Activated naive CD4-positive, alpha-beta T cell (primary cell): ENCODE data around the gene S100A6.
"Not testable (repeated sequence)": the region's sequence is repeated elsewhere in the genome, so short reads cannot be mapped to it uniquely, and the experiment has no call there.

Experiments used
- DNase-seq, 4 experiments: peaks; one replicate each; lab custom pipeline; 2025; lab: John Stamatoyannopoulos, UW

Gene S100A6

DNA sequence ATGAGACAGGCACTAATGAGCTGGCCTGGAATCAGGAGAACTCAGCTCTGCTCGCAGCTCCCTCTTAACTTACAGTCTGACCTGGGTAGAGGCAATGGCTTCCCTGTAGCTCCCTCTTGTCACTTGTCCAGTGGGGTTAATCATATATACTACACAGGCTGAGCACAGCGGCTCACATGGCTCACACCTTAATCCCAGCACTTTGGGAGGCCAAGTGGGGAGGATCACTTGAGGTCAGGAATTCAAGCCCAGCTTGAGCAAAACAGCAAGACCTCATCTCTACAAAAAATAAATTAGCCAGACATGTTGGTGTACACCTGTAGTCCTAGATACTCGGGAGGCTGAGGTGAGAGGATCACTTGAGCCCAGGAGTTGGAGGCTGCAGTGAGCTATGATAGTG, 4.2 kb downstream of the S100A6 start:
- no peak for DNase-seq

DNA sequence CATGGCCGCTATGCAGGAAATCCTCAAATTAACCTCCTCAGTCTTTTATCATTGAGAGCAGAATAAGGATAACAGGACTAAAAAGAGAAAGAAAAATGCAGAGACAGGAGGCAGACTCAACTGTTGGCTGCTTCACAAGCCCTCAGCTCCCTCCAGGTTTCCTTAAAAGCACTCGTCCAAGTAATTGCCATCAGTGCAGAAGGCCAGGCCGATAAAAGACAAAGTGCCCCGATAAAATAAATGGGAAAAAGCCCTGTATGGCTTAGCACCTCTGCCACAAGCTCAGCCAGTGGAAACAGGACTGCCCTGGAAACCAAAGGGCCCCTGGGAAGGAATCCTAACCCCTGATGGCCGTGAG, 8.1 kb downstream of the S100A6 start:
- DNase-seq = no peak

DNA sequence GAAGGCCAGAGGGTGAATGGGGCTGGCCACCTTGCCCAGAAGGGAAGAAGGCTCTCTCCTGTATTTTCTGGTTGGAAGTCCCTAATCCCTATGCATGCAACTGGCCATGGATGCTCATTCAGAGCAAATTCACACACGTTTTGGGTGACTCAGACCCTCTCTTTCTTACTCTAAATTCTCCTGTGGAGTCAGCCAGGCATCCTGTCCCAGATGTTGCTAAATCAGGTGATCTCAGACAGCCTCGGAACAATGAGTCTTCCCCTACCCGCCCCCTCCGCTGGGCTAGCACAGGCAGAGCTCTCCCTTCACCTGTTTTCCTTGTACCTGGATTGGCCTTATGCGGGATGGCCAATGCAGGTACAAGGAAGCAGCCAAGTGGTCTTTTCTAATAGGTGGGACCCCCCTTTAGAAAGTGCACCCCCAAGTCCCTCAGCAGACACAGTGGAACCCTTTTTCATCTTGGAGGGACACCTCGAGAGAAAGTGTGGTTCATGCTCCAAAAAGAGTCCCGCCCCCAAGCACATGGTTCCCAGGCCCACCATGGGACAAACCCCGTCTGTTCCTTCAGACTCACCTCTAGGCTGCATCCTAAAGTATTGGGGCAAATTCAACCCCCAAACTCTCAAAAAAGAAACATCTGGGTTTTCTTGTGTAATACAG, 8.6 kb downstream of the S100A6 start:
- DNase-seq = no peak

DNA sequence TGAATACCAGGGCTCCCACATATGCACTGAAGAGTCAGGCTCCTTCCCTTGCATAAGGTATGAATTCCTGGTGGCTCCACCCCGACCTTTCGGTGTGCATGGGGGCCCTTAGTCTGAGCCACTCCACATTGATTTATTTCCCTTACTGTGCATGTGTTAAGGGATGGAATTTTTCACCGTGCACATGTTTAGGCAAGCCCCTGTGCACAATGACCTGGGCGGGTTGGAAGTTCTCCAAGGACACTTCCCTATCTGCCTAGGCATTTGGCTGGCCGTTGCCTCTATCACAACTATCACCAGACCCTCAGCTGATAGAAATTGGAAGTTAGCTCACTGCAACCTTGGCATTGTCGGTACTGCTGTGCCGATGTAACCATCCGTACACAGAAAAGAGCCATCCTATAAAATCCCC, 9.7 kb downstream of the S100A6 start:
- no peak for DNase-seq

GRCh38 chr1:153525088-153525728, 10.6 kb downstream of the S100A6 start:
- DNase-seq = no peak

- not testable (repeated sequence) for DNase-seq
Measured at GRCh38 chr1:153522353-153523048, 13.3 kb downstream of the S100A6 start.

GRCh38 chr1:153521808-153522207, 14.0 kb downstream of the S100A6 start:
- DNase-seq = not testable (repeated sequence)

GRCh38 chr1:153520818-153521476, 14.8 kb downstream of the S100A6 start:
- no peak for DNase-seq

- DNase-seq = not testable (repeated sequence)
Measured at GRCh38 chr1:153520137-153520691, 15.6 kb downstream of the S100A6 start.

- DNase-seq = no peak
Measured at GRCh38 chr1:153519242-153519641, 16.5 kb downstream of the S100A6 start.

DNA sequence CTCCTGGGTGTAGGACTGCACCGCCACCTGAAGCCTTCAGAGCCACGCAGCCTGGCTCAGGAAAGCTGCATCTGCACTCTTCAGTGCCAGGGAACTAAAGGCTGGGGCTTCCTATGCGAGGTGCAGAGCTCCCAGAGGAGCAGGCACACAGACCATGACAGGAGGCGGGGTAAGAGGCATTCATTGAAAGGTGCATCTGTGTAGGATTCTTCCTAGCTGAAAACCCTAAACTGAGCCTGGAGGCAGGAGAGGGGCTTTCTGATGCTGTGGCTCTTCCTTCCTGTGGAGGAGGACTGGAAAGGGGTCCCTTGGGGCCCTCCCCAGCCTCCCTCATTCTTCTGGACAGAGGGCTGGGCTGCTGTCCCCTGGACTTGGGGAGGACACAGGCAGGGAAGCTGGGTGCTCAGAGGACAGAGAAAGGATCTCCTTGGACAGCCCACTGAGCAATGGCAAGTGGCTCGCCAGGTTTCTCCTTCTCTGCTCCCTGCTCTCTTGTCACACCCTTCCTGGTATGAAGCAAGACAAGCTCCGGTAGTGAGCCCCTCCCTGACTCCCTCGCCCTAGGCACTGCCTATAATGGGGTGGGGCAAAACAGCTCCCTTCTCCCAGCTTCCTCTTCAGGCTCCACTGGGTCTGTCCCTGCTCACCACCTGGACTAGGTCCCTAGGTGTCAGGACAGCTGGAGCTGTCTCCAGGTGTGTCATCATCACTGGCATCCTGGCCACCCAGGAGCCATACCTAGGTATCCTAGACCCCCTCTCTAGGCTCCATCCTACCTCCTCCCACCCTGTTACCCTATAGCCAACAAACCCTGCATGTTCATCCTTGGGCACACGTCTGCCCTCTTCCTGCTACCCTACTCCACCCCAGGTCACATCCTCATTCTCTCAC, 20.0 kb downstream of the S100A6 start:
- DNase-seq = no peak

DNA sequence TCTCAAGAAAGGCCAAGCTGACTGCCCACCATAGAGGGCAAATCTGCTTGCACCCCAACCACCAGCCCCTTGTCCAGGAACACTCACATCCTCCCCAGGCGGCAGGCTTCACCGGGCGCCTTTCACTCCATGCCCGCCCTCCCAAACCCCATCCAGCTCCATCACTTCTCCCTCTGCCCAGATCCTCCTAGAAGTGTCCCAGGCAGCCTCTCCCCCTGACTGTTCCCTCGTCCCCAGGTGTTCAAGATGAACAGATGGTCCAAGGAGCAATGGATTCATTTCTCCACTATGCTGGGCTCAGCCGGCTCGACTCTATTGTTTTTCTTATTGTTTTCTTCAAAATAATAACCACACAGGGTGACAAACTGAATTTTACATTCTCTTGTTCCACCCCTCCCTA, 22.1 kb downstream of the S100A6 start:
- no peak for DNase-seq

- no peak for DNase-seq
Measured at GRCh38 chr1:153513023-153513422, 22.8 kb downstream of the S100A6 start.

DNA sequence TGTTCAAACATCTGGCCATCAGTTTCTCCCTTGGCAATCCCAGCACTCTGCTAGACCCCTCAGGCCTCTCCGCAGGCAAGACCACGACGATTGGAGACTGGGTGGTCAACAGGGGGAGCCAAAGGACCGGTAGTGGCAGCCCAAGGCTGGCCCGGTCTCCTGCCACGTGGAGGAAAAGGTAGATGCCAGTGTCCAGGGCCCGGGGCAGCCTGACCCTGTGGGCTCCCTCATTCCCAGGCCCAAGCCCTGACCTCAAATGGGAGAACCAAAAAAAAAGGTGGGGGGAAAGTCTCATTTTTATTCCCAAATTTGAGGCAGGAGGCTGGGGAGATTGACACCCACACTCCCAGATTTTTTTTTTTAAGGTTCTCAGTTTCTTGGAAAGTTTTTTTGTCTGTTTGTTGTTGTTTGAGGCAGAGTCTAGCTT, 24.8 kb downstream of the S100A6 start:
- peak; percentile 40 to 68 (median 58) for DNase-seq

DNA sequence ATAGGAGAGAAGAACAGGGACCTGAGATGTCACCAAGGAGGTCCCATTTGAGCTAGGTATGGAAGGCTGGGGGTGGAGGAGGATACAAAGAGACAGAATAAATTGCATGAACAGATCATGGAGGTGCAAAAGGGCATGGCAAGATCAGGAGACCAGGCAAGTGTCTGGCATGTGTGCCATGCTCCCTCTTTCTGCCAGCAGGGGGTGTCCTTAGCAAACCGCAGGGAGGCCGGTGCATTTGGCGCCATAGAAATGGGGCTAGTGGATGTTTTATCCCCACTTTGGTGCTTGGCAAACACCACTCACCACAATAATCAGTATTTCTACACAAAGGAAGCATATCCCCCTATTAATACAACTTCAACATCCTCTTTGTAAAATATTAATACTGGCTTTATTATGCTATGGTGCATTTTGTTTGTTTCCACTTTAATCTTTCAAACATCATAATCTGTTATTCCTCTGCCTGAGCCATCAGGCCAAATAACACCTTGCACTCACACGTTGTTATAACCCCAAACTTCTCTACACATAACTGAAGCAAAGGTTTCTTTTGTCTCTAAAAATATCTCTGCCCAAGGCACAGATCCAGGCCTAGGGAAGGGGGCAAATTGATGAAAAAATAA, 25.9 kb downstream of the S100A6 start:
- DNase-seq = peak; percentile 14 to 54 (median 36)

DNA sequence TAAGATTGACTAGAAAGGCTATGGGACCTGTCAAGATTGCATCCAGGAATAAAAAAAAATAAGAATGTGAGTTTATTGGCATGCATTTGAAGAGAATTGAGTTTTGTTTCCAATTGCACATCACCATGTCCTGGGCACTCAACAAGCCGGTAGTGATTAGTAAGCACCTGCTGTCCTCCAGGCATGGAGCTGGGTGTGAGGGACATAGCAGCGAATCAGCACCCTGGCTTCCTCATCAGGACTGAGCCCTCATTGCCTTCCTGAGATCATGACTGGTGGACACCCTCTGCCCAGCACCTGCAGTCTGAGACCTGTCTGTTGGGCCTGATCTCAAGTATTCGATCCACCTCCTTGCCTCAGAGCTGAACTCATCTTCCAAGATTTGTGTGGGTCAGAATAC, 26.8 kb downstream of the S100A6 start:
- no peak for DNase-seq

DNA sequence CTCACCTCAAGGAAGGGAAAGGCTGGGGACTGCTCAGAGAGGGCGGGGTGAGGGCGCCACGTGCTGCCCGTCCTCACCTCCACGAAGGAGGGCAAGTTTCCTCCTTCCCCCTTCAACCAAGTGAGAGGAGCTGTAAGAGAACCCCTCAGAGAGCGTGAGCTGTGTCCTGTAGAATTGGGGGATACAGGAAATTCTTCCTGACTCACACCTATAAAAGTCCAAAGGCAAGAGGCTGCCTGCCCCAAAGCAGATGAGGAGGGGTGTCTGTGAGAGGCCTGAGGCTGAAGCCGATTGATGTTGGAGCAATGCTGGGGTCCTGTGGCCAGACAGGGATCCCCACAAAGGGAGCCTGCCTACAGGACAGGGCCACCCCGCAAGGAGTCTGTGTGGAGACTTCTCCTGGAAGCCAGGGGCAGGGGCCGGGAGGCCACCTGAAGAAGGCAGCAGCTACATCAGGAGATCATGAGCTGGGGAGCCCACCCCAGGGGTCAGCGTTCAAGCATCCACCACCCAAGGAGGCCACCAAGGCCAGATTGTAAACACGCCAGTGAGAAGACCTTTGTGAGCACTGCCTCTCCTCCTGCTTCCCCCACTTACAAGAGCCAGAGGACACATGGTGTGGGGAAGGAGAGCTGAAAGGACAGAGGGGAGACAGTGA, 27.7 kb downstream of the S100A6 start:
- DNase-seq = no peak

DNA sequence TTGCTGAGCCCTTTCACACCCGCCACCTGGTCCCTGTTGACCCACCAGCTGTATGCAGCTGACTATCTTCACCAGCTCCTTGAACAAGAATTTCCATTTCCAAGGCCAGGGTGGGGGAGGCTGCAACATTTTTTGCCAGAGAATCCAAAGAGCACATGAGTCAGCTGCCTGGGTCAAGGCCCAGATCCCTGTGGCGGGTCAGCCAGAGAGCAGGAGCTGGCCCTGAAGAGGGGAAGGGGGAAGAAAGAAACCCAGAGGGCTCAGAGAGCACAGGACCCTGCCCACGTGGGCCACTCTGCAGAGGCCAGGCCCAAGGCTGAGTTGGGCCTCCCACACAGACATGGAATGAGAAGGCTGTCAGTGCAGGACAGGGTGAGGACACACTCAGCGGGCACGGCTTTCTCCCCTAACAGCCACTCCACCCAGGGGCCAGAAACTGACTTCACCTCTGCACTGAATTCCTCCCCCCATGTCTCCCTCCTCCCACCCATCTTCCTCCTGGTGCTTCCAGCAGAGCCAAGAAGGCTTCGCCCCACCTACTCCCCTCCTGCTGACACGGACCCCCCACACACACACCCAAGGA, 28.9 kb downstream of the S100A6 start:
- no peak for DNase-seq

- DNase-seq = no peak
Measured at GRCh38 chr1:153506386-153506785, 29.4 kb downstream of the S100A6 start.

DNA sequence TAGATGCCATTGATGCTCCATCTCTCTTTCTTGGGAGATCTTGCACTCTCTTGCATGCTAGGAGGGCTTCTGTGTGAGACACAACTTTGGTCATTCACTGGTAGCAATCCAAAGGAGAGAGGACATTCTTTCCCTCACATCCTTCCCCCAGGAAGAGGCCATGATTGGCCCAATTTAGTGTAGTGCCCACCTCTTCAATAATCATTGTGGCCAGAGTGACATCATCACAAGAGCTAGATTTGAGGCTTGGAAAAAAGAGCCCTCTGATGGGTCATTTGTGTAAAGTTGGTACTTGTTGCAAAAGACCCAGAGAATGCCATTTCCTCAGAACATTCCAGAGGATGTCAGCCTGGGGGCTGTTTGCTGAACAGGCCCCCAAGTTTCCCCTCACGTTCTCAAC, 30.2 kb downstream of the S100A6 start:
- DNase-seq = no peak
